Natural killer cell (primary cell): ENCODE measurements around the gene MYO7B. TPM values are rescaled to one million over a fixed set of nuclear protein-coding genes. Genes with fewer than 3 reads are reported as not detected.

Experiments
- ATAC-seq, 3 donors: fragments of 150-1000 bp in 2 of 3; fragments of 200-7000 bp in 1 of 3; cut with Tn5 transposase; 1 replicate in 1 of 3; 2 replicates in 2 of 3; pipeline ENCODE4 v1.10.0; 2021; ENCODE audit warnings: mild to moderate bottlenecking in 2 of 3, moderate library complexity in 2 of 3
- DNase-seq, 2 donors: peaks; one replicate each; pipeline versions ENCODE4 v3.0.0 to v3.0.0-alpha.2; 2013 to 2021; ENCODE audit warnings: mixed read lengths in 1 of 2
- H3K27ac ChIP-seq: one replicate; pipeline ENCODE4 v1.5.1; 2013; ENCODE audit warnings: mild to moderate bottlenecking, low read length
- H3K27me3 ChIP-seq: one replicate; pipeline ENCODE4 v1.6.1; 2013; ENCODE audit warnings: low read length; ENCODE audit not compliant: control insufficient read depth, insufficient read depth
- H3K36me3 ChIP-seq: one replicate; pipeline ENCODE4 v1.6.1; 2013; ENCODE audit warnings: low read length; ENCODE audit not compliant: control insufficient read depth, insufficient read depth
- H3K4me1 ChIP-seq: one replicate; pipeline ENCODE4 v1.6.1; 2013; ENCODE audit warnings: low read length; ENCODE audit not compliant: control insufficient read depth, insufficient read depth
- H3K4me3 ChIP-seq: one replicate; pipeline ENCODE4 v1.5.1; 2013; ENCODE audit warnings: low read length
- H3K9me3 ChIP-seq: one replicate; pipeline ENCODE4 v1.6.1; 2013; ENCODE audit warnings: low read length; ENCODE audit not compliant: control insufficient read depth, insufficient read depth
- H3K27ac Mint-ChIP-seq, 2 donors: one replicate each; pipeline ENCODE4 v1.8.0; 2022; ENCODE audit warnings: mild to moderate bottlenecking in 2 of 2, mixed read lengths in 2 of 2, moderate library complexity in 1 of 2
- H3K27me3 Mint-ChIP-seq, 2 donors: one replicate each; pipeline ENCODE4 v1.8.0; 2022; ENCODE audit warnings: low read depth in 2 of 2, mixed read lengths in 2 of 2
- H3K36me3 Mint-ChIP-seq: one replicate; pipeline ENCODE4 v1.8.0; 2022; ENCODE audit warnings: mixed read lengths
- H3K4me1 Mint-ChIP-seq, 2 donors: one replicate each; pipeline ENCODE4 v1.8.0; 2022; ENCODE audit warnings: mixed read lengths in 2 of 2
- H3K4me3 Mint-ChIP-seq: one replicate; pipeline ENCODE4 v1.8.0; 2022; ENCODE audit warnings: mild to moderate bottlenecking, moderate library complexity, mixed read lengths
- H3K9me3 Mint-ChIP-seq, 2 donors: one replicate each; pipeline ENCODE4 v1.8.0; 2022; ENCODE audit warnings: mixed read lengths in 2 of 2
- CTCF ChIP-seq: fragments of 200-600 bp; IDR thresholded peaks from one replicate; pipeline ENCODE4 v1.8.0; 2022; ENCODE audit warnings: antibody characterized with exemption
- WGBS: methylation state at CpG from one replicate; pipeline ENCODE4 v1.1.7; 2013; ENCODE audit warnings: missing lambda C conversion rate; ENCODE audit not compliant: insufficient coverage; 5-methylcytosine and 5-hydroxymethylcytosine counted together
- intact Hi-C: fragments of 100-400 bp; cut with micrococcal nuclease; formaldehyde crosslinking; loops from one replicate; pipeline ENCODE4 v1.14.2; 2022
- total RNA-seq, 4 donors: library from RNA; stranded (reverse); fragments of 120-200 nt in 1 of 4; gene quantifications; one replicate each; pipeline versions ENCODE4 v1.2.3 to v1.2.4, GENCODE V29; 2013 to 2022

Gene MYO7B
- total RNA-seq, 3 donors from 2014 or later (not counting 1 experiment from before 2014, with no cell fraction given): 0.14 to 0.45 (median 0.25) TPM

- whole genome bisulfite sequencing: 43% methylated on average over 9 of the region's 10 CpGs
- no peak overlapping the region for H3K4me3 Mint-ChIP-seq
- no peaks in the 10 kb centered on the region for H3K27me3 Mint-ChIP-seq
- intact Hi-C loops: no loop called here
- H3K4me1 ChIP-seq: no peaks in the 10 kb centered on the region
- H3K4me1 Mint-ChIP-seq: no peaks in the 10 kb centered on the region
- DNase-seq (peak; percentile 16 to 84), ATAC-seq (peak in 2 of 3 donors; percentile 42 to 53)
- H3K9me3 Mint-ChIP-seq: no peaks in the 10 kb centered on the region
- H3K4me3 ChIP-seq: no peak overlapping the region
- no peaks in the 10 kb centered on the region for H3K9me3 ChIP-seq
- H3K36me3 ChIP-seq: no peaks in the 10 kb centered on the region
- H3K36me3 Mint-ChIP-seq: no peaks in the 10 kb centered on the region
- H3K27ac ChIP-seq: no peak overlapping the region
- no peak for TF ChIP-seq CTCF
- no peaks in the 10 kb centered on the region for H3K27me3 ChIP-seq
- no peak overlapping the region for H3K27ac Mint-ChIP-seq
Observed at GRCh38 chr2:127591221-127591923, 55.9 kb downstream of the MYO7B start.

- TF ChIP-seq CTCF: no peak
- ATAC-seq (no peak), DNase-seq (peak in 1 of 2 donors; percentile 8)
- intact Hi-C loops: no loop called here
- Histone ChIP-seq H3K4me3 (no peak overlapping the region), H3K4me1 (no peaks in the 10 kb centered on the region), H3K27me3 (no peaks in the 10 kb centered on the region), H3K27ac (no peak overlapping the region), H3K9me3 (no peaks in the 10 kb centered on the region), H3K36me3 (no peaks in the 10 kb centered on the region)
- H3K9me3 Mint-ChIP-seq: no peaks in the 10 kb centered on the region
- no peaks in the 10 kb centered on the region for H3K36me3 Mint-ChIP-seq
- no peak overlapping the region for H3K4me3 Mint-ChIP-seq
- H3K4me1 Mint-ChIP-seq: no peaks in the 10 kb centered on the region
- no peaks in the 10 kb centered on the region for H3K27me3 Mint-ChIP-seq
- WGBS: 94% methylated on average over 37 of the region's 37 CpGs
- H3K27ac Mint-ChIP-seq: no peak overlapping the region
Observed at GRCh38 chr2:127592761-127593227, 57.3 kb downstream of the MYO7B start.

GRCh38 chr2:127593228-127594115, 58.0 kb downstream of the MYO7B start:
- 92% methylated on average over 24 of the region's 27 CpGs for WGBS
- no peaks in the 10 kb centered on the region for H3K4me1 ChIP-seq
- no peak overlapping the region for H3K4me3 ChIP-seq
- H3K4me3 Mint-ChIP-seq: no peak overlapping the region
- H3K9me3 Mint-ChIP-seq: no peaks in the 10 kb centered on the region
- no peak overlapping the region for H3K27ac ChIP-seq
- no peaks in the 10 kb centered on the region for H3K9me3 ChIP-seq
- H3K36me3 Mint-ChIP-seq: no peaks in the 10 kb centered on the region
- intact Hi-C loops: no loop called here
- H3K27me3 ChIP-seq: no peaks in the 10 kb centered on the region
- H3K27ac Mint-ChIP-seq: no peak overlapping the region
- no peaks in the 10 kb centered on the region for H3K4me1 Mint-ChIP-seq
- peaks cover 0 to 4% of the 10 kb centered on the region in 2 donors for H3K27me3 Mint-ChIP-seq
- no peaks in the 10 kb centered on the region for H3K36me3 ChIP-seq
- no peak for TF ChIP-seq CTCF
- DNase-seq: peak in 1 of 2 donors; percentile 11
- ATAC-seq: no peak
